Hepatocyte (in vitro differentiated cells): ENCODE results near the gene LRCOL1. TPM values are rescaled to one million over a fixed set of nuclear protein-coding genes. Genes with fewer than 3 reads are reported as not detected.

Experiments
- DNase-seq: peaks from one replicate; pipeline ENCODE4 v3.0.0-alpha.2; 2016; ENCODE audit warnings: low spot score
- H2AFZ ChIP-seq: fragments of 200-600 bp; sonication (generic); 2 replicates; pipeline ENCODE4 v1.6.0; 2016; ENCODE audit warnings: antibody characterized with exemption, mild to moderate bottlenecking
- H3K27ac ChIP-seq: fragments of 200-600 bp; sonication (generic); 2 replicates; pipeline ENCODE4 v1.5.1; 2016; ENCODE audit warnings: mild to moderate bottlenecking
- H3K27me3 ChIP-seq: fragments of 200-600 bp; sonication (generic); 2 replicates; pipeline ENCODE4 v1.6.1; 2016
- H3K36me3 ChIP-seq: fragments of 200-600 bp; sonication (generic); replicated peaks from 2 replicates; pipeline ENCODE4 v1.5.1; 2016; ENCODE audit warnings: low read depth; ENCODE audit not compliant: insufficient read depth
- H3K4me1 ChIP-seq: fragments of 200-600 bp; sonication (generic); 2 replicates; pipeline ENCODE4 v1.5.1; 2016; ENCODE audit warnings: mild to moderate bottlenecking, moderate library complexity; ENCODE audit not compliant: insufficient read depth
- H3K4me2 ChIP-seq: fragments of 200-600 bp; sonication (generic); 2 replicates; pipeline ENCODE4 v1.6.0; 2016
- H3K4me3 ChIP-seq: fragments of 200-600 bp; sonication (generic); 2 replicates; pipeline ENCODE4 v1.5.1; 2016; ENCODE audit warnings: mild to moderate bottlenecking
- H3K79me2 ChIP-seq: fragments of 200-600 bp; sonication (generic); 2 replicates; pipeline ENCODE4 v1.6.0; 2017; ENCODE audit warnings: mild to moderate bottlenecking
- H3K9me2 ChIP-seq: fragments of 200-600 bp; sonication (generic); replicated peaks from 2 replicates; pipeline ENCODE4 v1.6.0; 2017; ENCODE audit warnings: mild to moderate bottlenecking; ENCODE audit not compliant: insufficient read depth
- H3K9me3 ChIP-seq: fragments of 200-600 bp; sonication (generic); 2 replicates; pipeline ENCODE4 v1.5.1; 2016; ENCODE audit warnings: low read depth, mild to moderate bottlenecking
- H4K20me1 ChIP-seq: fragments of 200-600 bp; sonication (generic); 2 replicates; pipeline ENCODE4 v1.6.0; 2016; ENCODE audit warnings: mild to moderate bottlenecking; ENCODE audit not compliant: insufficient read depth, poor library complexity, severe bottlenecking
- EZH2 ChIP-seq: fragments of 200-600 bp; sonication (generic); IDR thresholded peaks from 2 replicates; pipeline ENCODE4 v1.6.1; 2016; ENCODE audit warnings: antibody characterized with exemption, mild to moderate bottlenecking, borderline replicate concordance
- EZH2phosphoT487 ChIP-seq: fragments of 200-600 bp; sonication (generic); IDR thresholded peaks from one replicate; pipeline ENCODE4 v1.6.1; 2018; ENCODE audit warnings: antibody characterized with exemption, mild to moderate bottlenecking, low read depth, moderate library complexity; ENCODE audit not compliant: unreplicated experiment, severe bottlenecking
- WGBS: methylation state at CpG from one replicate; pipeline ENCODE4 v1.1.6; 2016; ENCODE audit warnings: low lambda C conversion rate; ENCODE audit errors: missing lambda C conversion rate; 5-methylcytosine and 5-hydroxymethylcytosine counted together
- polyA plus RNA-seq: library from polyadenylated mRNA; unstranded; fragments of >200 nt; fragmentation: Nextera tagmentation; extraction: Ambion mirVana; gene quantifications from 2 replicates; pipeline ENCODE4 v1.2.1, GENCODE V29; 2016
- total RNA-seq: library from RNA; depleted of rRNA; stranded (reverse); fragments of >200 nt; gene quantifications from 2 replicates; pipeline ENCODE4 v1.2.3, GENCODE V29; 2014
- TF ChIP-seq, protein P1 (sequence below): fragments of 200-600 bp; sonication (generic); IDR thresholded peaks from 2 replicates; pipeline ENCODE4 v1.5.1; 2016; ENCODE audit warnings: antibody characterized with exemption, mild to moderate bottlenecking; ENCODE audit not compliant: poor library complexity

The LRCOL1 gene
- total and polyA plus RNA-seq, 2 experiments from 2014 or later: 0.28 TPM; not detected in 1

- DNase-seq: no peak
- no peaks in the 10 kb centered on the region for H4K20me1 ChIP-seq
- no peaks in the 10 kb centered on the region for H3K9me3 ChIP-seq
- no peak overlapping the region for H3K4me3 ChIP-seq
- TF ChIP-seq, protein P1, sequence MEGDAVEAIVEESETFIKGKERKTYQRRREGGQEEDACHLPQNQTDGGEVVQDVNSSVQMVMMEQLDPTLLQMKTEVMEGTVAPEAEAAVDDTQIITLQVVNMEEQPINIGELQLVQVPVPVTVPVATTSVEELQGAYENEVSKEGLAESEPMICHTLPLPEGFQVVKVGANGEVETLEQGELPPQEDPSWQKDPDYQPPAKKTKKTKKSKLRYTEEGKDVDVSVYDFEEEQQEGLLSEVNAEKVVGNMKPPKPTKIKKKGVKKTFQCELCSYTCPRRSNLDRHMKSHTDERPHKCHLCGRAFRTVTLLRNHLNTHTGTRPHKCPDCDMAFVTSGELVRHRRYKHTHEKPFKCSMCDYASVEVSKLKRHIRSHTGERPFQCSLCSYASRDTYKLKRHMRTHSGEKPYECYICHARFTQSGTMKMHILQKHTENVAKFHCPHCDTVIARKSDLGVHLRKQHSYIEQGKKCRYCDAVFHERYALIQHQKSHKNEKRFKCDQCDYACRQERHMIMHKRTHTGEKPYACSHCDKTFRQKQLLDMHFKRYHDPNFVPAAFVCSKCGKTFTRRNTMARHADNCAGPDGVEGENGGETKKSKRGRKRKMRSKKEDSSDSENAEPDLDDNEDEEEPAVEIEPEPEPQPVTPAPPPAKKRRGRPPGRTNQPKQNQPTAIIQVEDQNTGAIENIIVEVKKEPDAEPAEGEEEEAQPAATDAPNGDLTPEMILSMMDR: no peak
- TF ChIP-seq EZH2phosphoT487 (no peak), EZH2 (no peak)
- H3K27ac ChIP-seq: peak overlapping the region; percentile 14
- H3K79me2 ChIP-seq: no peaks in the 10 kb centered on the region
- H3K9me2 ChIP-seq: no peaks in the 10 kb centered on the region
- no peaks in the 10 kb centered on the region for H3K27me3 ChIP-seq
- WGBS: 91% methylated on average over 18 of the region's 18 CpGs
- no peak overlapping the region for H2AFZ ChIP-seq
- no peaks in the 10 kb centered on the region for H3K36me3 ChIP-seq
- peak overlapping the region; percentile 7 for H3K4me2 ChIP-seq
- H3K4me1 ChIP-seq: no peaks in the 10 kb centered on the region
These were observed 27.4 kb upstream of the LRCOL1 start for GRCh38 chr12:132637811-132638210.

DNA sequence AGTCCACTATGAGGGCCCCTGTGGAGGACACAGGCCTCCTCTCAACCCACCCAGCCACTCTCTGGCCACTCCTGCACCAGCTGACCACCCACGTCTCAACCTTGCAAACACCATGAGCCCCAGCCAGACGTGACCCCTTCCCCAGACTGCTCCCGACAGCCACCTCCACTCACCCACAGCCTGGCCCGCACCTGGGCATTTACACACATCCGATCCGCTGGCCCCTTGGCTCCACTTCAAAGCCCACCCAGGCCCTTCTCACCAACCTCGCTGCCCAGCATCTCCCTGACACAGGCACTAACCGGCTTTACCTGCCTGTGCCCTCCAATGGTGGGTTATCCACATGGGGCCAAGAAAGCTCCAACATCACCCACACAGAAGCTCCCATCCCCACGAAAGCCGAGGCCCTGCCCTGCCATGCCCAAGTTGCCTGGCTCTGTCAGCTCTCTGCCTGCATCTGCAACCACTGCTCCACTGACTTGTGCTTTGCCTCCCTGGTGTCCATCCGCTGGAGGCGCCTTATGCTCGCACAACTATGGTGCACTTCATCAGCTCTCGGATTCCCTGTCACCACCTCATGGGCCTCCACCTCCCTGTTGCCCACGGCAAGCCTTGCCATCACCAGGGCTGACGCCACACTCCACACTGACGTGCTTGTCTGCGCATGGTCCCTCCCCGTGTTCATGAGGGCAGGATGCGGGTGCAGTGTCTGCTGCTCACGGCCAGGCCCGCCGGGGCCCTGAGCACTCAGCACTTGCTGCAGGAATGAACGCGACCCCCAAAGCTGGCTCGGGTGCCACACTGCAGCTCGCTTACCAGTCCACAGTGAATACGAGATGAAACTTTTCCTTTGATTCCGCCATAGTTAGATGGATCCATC is 24.9 kb upstream of the LRCOL1 start:
- no peak overlapping the region for H3K4me2 ChIP-seq
- H3K27ac ChIP-seq: no peak overlapping the region
- H4K20me1 ChIP-seq: no peaks in the 10 kb centered on the region
- no peaks in the 10 kb centered on the region for H3K27me3 ChIP-seq
- TF ChIP-seq EZH2 (no peak), EZH2phosphoT487 (no peak)
- TF ChIP-seq, protein P1: no peak
- WGBS: 97% methylated on average over 29 of the region's 29 CpGs
- DNase-seq: no peak
- H3K79me2 ChIP-seq: no peaks in the 10 kb centered on the region
- H3K4me1 ChIP-seq: no peaks in the 10 kb centered on the region
- no peak overlapping the region for H3K4me3 ChIP-seq
- H3K9me2 ChIP-seq: no peaks in the 10 kb centered on the region
- H3K36me3 ChIP-seq: no peaks in the 10 kb centered on the region
- H3K9me3 ChIP-seq: no peaks in the 10 kb centered on the region
- no peak overlapping the region for H2AFZ ChIP-seq

DNA sequence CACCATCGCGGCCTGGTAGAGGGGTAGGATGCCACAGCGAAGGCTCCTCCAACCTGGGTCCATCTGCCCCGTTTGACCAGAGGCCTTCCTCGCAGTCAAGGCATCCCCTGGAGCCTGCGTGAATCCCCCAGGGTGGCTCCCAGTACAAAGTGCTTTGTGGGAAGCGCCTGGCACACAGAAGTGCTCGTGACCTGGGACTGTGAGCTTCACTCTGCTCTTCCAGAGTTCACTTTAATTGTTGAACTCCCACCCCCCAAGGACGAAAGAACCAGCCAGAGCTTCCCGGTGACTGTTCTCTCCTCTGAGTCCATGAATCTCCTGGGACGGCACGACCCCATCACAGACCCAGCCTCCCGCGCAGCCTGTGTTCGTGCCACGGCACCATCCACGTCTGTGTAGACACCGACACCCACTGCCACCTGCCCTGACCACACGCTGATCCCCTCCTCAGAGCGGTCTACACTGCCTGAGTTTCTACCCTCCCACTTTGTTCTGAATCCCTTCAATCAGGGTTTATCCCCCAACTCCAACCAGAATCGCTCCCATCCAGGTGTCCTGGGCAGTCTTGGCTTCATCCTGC is 24.1 kb upstream of the LRCOL1 start:
- H3K4me1 ChIP-seq: no peaks in the 10 kb centered on the region
- H3K9me3 ChIP-seq: no peaks in the 10 kb centered on the region
- no peaks in the 10 kb centered on the region for H4K20me1 ChIP-seq
- no peak for DNase-seq
- WGBS: 97% methylated on average over 21 of the region's 21 CpGs
- H3K79me2 ChIP-seq: no peaks in the 10 kb centered on the region
- no peaks in the 10 kb centered on the region for H3K9me2 ChIP-seq
- no peaks in the 10 kb centered on the region for H3K27me3 ChIP-seq
- H3K4me2 ChIP-seq: no peak overlapping the region
- no peak overlapping the region for H2AFZ ChIP-seq
- TF ChIP-seq EZH2phosphoT487: no peak
- TF ChIP-seq EZH2: no peak
- TF ChIP-seq, protein P1: no peak
- no peaks in the 10 kb centered on the region for H3K36me3 ChIP-seq
- H3K4me3 ChIP-seq: no peak overlapping the region
- no peak overlapping the region for H3K27ac ChIP-seq
